Brain microvascular endothelial cell (primary cell): ENCODE results near the gene ASIP.
A peak's percentile ranks its signal among the peaks of the same experiment; 100 is the strongest.
"Not testable (repeated sequence)": the region's sequence is repeated elsewhere in the genome, so short reads cannot be mapped to it uniquely, and the experiment has no call there.

Source experiments
- DNase-seq: peaks from one replicate; pipeline ENCODE4 v3.0.0-alpha.2; 2020
- H3K27ac ChIP-seq: fragments of 250-450 bp; sonication (Bioruptor Pico); 2 replicates; pipeline ENCODE4 v1.5.1; 2020; ENCODE audit warnings: mild to moderate bottlenecking, moderate library complexity
- H3K27me3 ChIP-seq: fragments of 250-450 bp; sonication (Bioruptor Pico); replicated peaks from 2 replicates; pipeline ENCODE4 v1.5.1; 2020; ENCODE audit warnings: mild to moderate bottlenecking
- H3K36me3 ChIP-seq: fragments of 250-450 bp; sonication (Bioruptor Pico); replicated peaks from 2 replicates; pipeline ENCODE4 v1.5.1; 2020; ENCODE audit warnings: mild to moderate bottlenecking
- H3K4me3 ChIP-seq: 2 replicates; pipeline ENCODE4 v1.5.1; 2011; ENCODE audit warnings: low read depth, mild to moderate bottlenecking, control low read depth, low read length, moderate library complexity
- CTCF ChIP-seq: IDR thresholded peaks from 2 replicates; pipeline ENCODE4 v1.5.1; 2011; ENCODE audit warnings: low read depth, mild to moderate bottlenecking, moderate library complexity, low read length, control low read depth, inconsistent platforms; ENCODE audit errors: missing control alignments
- in situ Hi-C: cut with HindIII; loops from 2 replicates; pipeline ENCODE4 v1.10.0; 2017; ENCODE audit warnings: low sequenced_read_pairs, low pct_ligation_motif_present

ASIP gene

GRCh38 chr20:34243377-34243776 lies 2.2 kb downstream of the ASIP start:
- no peak for DNase-seq
- in situ Hi-C loops = no loop called here
- H3K27ac ChIP-seq = no peak overlapping the region
- TF ChIP-seq CTCF = no peak
- H3K4me3 ChIP-seq = no peak overlapping the region
- H3K27me3 ChIP-seq = peaks cover 4% of the 10 kb centered on the region
- H3K36me3 ChIP-seq = no peaks in the 10 kb centered on the region

GRCh38 chr20:34246126-34246626 lies 5.0 kb downstream of the ASIP start:
- TF ChIP-seq CTCF = no peak
- Histone ChIP-seq H3K27me3 (no peaks in the 10 kb centered on the region), H3K36me3 (no peaks in the 10 kb centered on the region), H3K4me3 (no peak overlapping the region), H3K27ac (no peak overlapping the region)
- no peak for DNase-seq
- in situ Hi-C loops = no loop called here

- Histone ChIP-seq H3K27me3 (no peaks in the 10 kb centered on the region), H3K27ac (no peak overlapping the region), H3K36me3 (no peaks in the 10 kb centered on the region), H3K4me3 (no peak overlapping the region)
- TF ChIP-seq CTCF = no peak
- peak; percentile 41 for DNase-seq
- in situ Hi-C loops = no loop called here
These were observed 8.1 kb downstream of the ASIP start for GRCh38 chr20:34249291-34249690.

GRCh38 chr20:34250005-34250404 lies 8.8 kb downstream of the ASIP start:
- no peak overlapping the region for H3K27ac ChIP-seq

GRCh38 chr20:34251619-34252018 lies 10.4 kb downstream of the ASIP start:
- no peak overlapping the region for H3K27ac ChIP-seq
- no peaks in the 10 kb centered on the region for H3K27me3 ChIP-seq
- no peaks in the 10 kb centered on the region for H3K36me3 ChIP-seq
- no peak for TF ChIP-seq CTCF
- no peak for DNase-seq
- no peak overlapping the region for H3K4me3 ChIP-seq
- in situ Hi-C loops = no loop called here

More at GRCh38 chr20:34250005-34250404, 8.8 kb downstream of the ASIP start:
- Histone ChIP-seq H3K27me3 (no peaks in the 10 kb centered on the region), H3K4me3 (no peak overlapping the region), H3K36me3 (no peaks in the 10 kb centered on the region)
- no peak for TF ChIP-seq CTCF
- in situ Hi-C loops = no loop called here
- no peak for DNase-seq

- in situ Hi-C loops, H3K36me3 ChIP-seq, DNase-seq, H3K27ac ChIP-seq, H3K4me3 ChIP-seq, H3K27me3 ChIP-seq: not testable (repeated sequence)
These were observed 11.3 kb downstream of the ASIP start for GRCh38 chr20:34252431-34253086.
